ENCODE results near the gene SETD1B. TPM values are rescaled to one million over a fixed set of nuclear protein-coding genes. Genes with fewer than 3 reads are reported as not detected.
"Not testable (repeated sequence)": the region's sequence is repeated elsewhere in the genome, so short reads cannot be mapped to it uniquely, and the experiment has no call there.

SETD1B gene
- total RNA-seq, 3 donors from 2014 or later: 4.2 to 7.9 (median 6.1) TPM

- Histone ChIP-seq H3K4me1 (no peaks in the 10 kb centered on the region), H3K9me3 (no peaks in the 10 kb centered on the region), H3K27ac (no peak overlapping the region), H3K27me3 (no peaks in the 10 kb centered on the region), H3K4me3 (no peak overlapping the region), H3K36me3 (no peaks in the 10 kb centered on the region)
- no peak for DNase-seq (ENCODE audit: low spot score in 2 of 2)
- TF ChIP-seq POLR2AphosphoS5 (IDR thresholded peaks at IDR 0.05) (no peak), POLR2A (IDR thresholded peaks at IDR 0.05) (no peak)
- TF ChIP-seq, protein P1, sequence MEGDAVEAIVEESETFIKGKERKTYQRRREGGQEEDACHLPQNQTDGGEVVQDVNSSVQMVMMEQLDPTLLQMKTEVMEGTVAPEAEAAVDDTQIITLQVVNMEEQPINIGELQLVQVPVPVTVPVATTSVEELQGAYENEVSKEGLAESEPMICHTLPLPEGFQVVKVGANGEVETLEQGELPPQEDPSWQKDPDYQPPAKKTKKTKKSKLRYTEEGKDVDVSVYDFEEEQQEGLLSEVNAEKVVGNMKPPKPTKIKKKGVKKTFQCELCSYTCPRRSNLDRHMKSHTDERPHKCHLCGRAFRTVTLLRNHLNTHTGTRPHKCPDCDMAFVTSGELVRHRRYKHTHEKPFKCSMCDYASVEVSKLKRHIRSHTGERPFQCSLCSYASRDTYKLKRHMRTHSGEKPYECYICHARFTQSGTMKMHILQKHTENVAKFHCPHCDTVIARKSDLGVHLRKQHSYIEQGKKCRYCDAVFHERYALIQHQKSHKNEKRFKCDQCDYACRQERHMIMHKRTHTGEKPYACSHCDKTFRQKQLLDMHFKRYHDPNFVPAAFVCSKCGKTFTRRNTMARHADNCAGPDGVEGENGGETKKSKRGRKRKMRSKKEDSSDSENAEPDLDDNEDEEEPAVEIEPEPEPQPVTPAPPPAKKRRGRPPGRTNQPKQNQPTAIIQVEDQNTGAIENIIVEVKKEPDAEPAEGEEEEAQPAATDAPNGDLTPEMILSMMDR (IDR thresholded peaks at IDR 0.05): no peak
- intact Hi-C loops (cut with DNase I; ENCODE audit: low total_unique reads): loop anchor here (5.0 kb wide), 1 partner anchor 642 kb away; no protein-coding TSS in a partner anchor
These were observed 71.8 kb downstream of the SETD1B start for GRCh38 chr12:121875582-121875981.

- not testable (repeated sequence) for H3K36me3 ChIP-seq; DNase-seq (ENCODE audit: low spot score in 2 of 2); H3K4me3 ChIP-seq; H3K9me3 ChIP-seq; H3K27ac ChIP-seq; H3K4me1 ChIP-seq; H3K27me3 ChIP-seq
- intact Hi-C loops (cut with DNase I; ENCODE audit: low total_unique reads): loop anchor here (5.0 kb wide), 1 partner anchor 641 kb away; no protein-coding TSS in a partner anchor
These were observed 72.3 kb downstream of the SETD1B start for GRCh38 chr12:121876080-121876447.

Other genes with a start within 250 kb of the SETD1B start
- gene KDM2B, start 223.0 kb upstream of the SETD1B start, total RNA-seq: 10 to 100 TPM; 12.3 to 26.8 (median 16.7) TPM
- 10 to 100 TPM in 1 of 3 donors, 1 to 10 TPM in 2; 6.0 to 12.5 (median 6.7) TPM for gene ORAI1, start 177.5 kb upstream of the SETD1B start, total RNA-seq
- gene MORN3, start 134.4 kb upstream of the SETD1B start, total RNA-seq: 1 to 10 TPM in 1 of 3 donors, under 1 TPM in 1, not detected in 1; 0.29 to 2.0 TPM
- gene TMEM120B, start 91.3 kb upstream of the SETD1B start, total RNA-seq: 1 to 10 TPM; 5.4 to 8.2 (median 6.1) TPM
- 10 to 100 TPM in 2 of 3 donors, 1 to 10 TPM in 1; 5.8 to 13.1 (median 12.0) TPM for gene RHOF, start 10.3 kb upstream of the SETD1B start, total RNA-seq
- gene HPD, start 54.9 kb downstream of the SETD1B start, total RNA-seq: 1 to 10 TPM in 1 of 3 donors, under 1 TPM in 1, not detected in 1; 0.64 to 1.6 TPM
- gene PSMD9, start 84.8 kb downstream of the SETD1B start, total RNA-seq: 10 to 100 TPM; 34.7 to 65.3 (median 37.9) TPM
- gene CFAP251, start 114.6 kb downstream of the SETD1B start, total RNA-seq: 1 to 10 TPM; 4.8 to 8.2 (median 6.7) TPM
- 10 to 100 TPM in 1 of 3 donors, 1 to 10 TPM in 2; 6.2 to 13.5 (median 8.8) TPM for gene BCL7A, start 217.9 kb downstream of the SETD1B start, total RNA-seq